Osteocyte (in vitro differentiated cells): ENCODE results near the gene DNAJB14. TPM values are rescaled to one million over a fixed set of nuclear protein-coding genes. Genes with fewer than 3 reads are reported as not detected.
A peak's percentile ranks its signal among the peaks of the same experiment; 100 is the strongest.

ENCODE experiments used
- DNase-seq: peaks from one replicate; pipeline ENCODE4 v3.0.0; 2021; ENCODE audit warnings: mixed read lengths; ENCODE audit not compliant: unreplicated experiment; ENCODE audit errors: extremely low spot score
- H3K27ac Mint-ChIP-seq: one replicate; pipeline ENCODE4 v1.8.0; 2021; ENCODE audit warnings: mild to moderate bottlenecking, mixed read lengths; ENCODE audit not compliant: unreplicated experiment
- H3K27me3 Mint-ChIP-seq: one replicate; pipeline ENCODE4 v1.8.0; 2021; ENCODE audit warnings: mixed read lengths; ENCODE audit not compliant: unreplicated experiment
- H3K36me3 Mint-ChIP-seq: one replicate; pipeline ENCODE4 v1.8.0; 2021; ENCODE audit warnings: mixed read lengths; ENCODE audit not compliant: unreplicated experiment
- H3K4me1 Mint-ChIP-seq: one replicate; pipeline ENCODE4 v1.8.0; 2021; ENCODE audit warnings: mixed read lengths; ENCODE audit not compliant: unreplicated experiment
- H3K4me3 Mint-ChIP-seq: one replicate; pipeline ENCODE4 v1.8.0; 2021; ENCODE audit warnings: mild to moderate bottlenecking, moderate library complexity, mixed read lengths; ENCODE audit not compliant: unreplicated experiment
- H3K9me3 Mint-ChIP-seq: one replicate; pipeline ENCODE4 v1.8.0; 2021; ENCODE audit warnings: mixed read lengths; ENCODE audit not compliant: unreplicated experiment
- total RNA-seq: library from RNA; stranded (reverse); gene quantifications from 2 replicates; pipeline ENCODE4 v1.2.1, GENCODE V29; 2021
- TF ChIP-seq, protein P1 (sequence below): fragments of 200-600 bp; sonication (generic); IDR thresholded peaks from 2 replicates; pipeline ENCODE4 v1.5.0; 2021; ENCODE audit warnings: antibody characterized with exemption, mild to moderate bottlenecking, moderate library complexity

DNAJB14 gene
- total RNA-seq, 1 donor from 2014 or later, result 56.5 TPM

DNA sequence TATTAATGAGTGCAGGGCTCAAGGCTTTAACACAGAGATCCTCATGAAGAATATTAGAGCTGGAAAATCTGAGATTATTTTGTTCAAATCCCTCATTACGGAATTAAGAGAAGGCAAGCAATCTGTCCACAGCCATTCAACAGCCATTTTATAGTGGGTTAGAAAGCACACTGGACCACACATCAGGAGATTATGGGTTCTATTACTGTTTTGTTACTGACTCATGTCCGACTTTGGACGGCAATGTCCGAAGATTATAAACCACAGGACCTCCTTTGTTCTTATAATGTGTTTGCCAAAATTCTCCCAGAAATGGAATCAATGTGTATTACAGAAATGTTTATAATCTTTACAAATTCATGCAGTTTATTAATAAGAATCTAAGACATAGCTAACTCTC is 60.3 kb downstream of the DNAJB14 start:
- Mint-ChIP-seq H3K4me3 (no peak overlapping the region), H3K27me3 (no peaks in the 10 kb centered on the region), H3K27ac (no peak overlapping the region), H3K9me3 (no peaks in the 10 kb centered on the region), H3K4me1 (peaks cover 15% of the 10 kb centered on the region), H3K36me3 (peaks cover 21% of the 10 kb centered on the region)
- TF ChIP-seq, protein P1, sequence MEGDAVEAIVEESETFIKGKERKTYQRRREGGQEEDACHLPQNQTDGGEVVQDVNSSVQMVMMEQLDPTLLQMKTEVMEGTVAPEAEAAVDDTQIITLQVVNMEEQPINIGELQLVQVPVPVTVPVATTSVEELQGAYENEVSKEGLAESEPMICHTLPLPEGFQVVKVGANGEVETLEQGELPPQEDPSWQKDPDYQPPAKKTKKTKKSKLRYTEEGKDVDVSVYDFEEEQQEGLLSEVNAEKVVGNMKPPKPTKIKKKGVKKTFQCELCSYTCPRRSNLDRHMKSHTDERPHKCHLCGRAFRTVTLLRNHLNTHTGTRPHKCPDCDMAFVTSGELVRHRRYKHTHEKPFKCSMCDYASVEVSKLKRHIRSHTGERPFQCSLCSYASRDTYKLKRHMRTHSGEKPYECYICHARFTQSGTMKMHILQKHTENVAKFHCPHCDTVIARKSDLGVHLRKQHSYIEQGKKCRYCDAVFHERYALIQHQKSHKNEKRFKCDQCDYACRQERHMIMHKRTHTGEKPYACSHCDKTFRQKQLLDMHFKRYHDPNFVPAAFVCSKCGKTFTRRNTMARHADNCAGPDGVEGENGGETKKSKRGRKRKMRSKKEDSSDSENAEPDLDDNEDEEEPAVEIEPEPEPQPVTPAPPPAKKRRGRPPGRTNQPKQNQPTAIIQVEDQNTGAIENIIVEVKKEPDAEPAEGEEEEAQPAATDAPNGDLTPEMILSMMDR, result no peak
- DNase-seq, result no peak

DNA sequence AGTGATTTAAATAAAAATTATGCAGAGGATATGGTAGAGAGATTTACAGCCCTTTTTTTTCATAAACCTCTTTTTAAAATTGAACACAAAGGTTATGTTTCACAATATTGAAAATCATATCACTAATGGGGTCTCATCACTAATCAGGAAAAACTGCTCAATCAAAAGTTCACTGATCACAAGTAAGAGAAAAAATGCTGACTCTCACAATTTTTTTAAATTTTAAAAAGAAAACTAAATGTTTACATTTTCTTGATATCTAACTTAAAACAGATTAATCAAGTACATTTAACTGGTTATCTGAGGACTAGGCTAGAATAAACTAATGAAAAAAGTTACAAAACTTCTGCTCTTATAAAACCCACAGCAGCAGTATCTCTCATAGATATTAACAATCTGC is 60.7 kb downstream of the DNAJB14 start:
- H3K36me3 Mint-ChIP-seq, result peaks cover 23% of the 10 kb centered on the region
- no peaks in the 10 kb centered on the region for H3K9me3 Mint-ChIP-seq

DNA sequence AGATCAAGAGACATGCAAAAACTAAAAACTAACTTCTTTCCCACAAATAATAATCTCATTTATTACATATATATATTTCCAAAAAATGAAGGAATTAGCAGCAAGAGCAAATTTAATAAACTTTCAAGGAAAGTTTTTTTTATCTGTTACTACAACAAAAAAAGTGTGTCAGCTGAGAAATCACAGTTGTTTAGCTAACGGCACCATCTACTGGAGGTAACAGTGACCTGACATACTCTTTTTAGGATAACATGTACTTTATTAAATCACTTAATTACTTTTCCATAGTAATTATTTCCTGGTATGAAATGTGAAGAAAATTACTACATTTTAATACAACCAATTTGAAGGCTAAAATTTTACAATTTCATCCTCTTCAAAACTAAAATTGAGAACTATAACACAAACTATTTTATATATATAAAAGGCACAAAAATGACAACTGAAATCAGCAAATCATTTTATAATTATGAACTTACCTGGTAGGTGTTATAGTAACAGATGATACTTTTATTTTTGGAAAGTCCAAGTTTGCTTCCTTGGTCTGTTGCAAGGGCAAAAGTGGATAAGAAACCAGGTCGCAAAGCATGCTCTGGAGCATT is 61.3 kb downstream of the DNAJB14 start:
- H3K27ac Mint-ChIP-seq, result no peak overlapping the region
- H3K36me3 Mint-ChIP-seq, result peaks cover 25% of the 10 kb centered on the region
- H3K9me3 Mint-ChIP-seq, result no peaks in the 10 kb centered on the region
- H3K4me3 Mint-ChIP-seq, result no peak overlapping the region
- peaks cover 9% of the 10 kb centered on the region for H3K4me1 Mint-ChIP-seq
- DNase-seq, result no peak
- TF ChIP-seq, protein P1, result peak; percentile 58
- H3K27me3 Mint-ChIP-seq, result no peaks in the 10 kb centered on the region

More for the DNA sequence above, 60.7 kb downstream of the DNAJB14 start:
- H3K27me3 Mint-ChIP-seq, result no peaks in the 10 kb centered on the region
- peaks cover 10% of the 10 kb centered on the region for H3K4me1 Mint-ChIP-seq
- no peak overlapping the region for H3K27ac Mint-ChIP-seq
- TF ChIP-seq, protein P1, result no peak
- H3K4me3 Mint-ChIP-seq, result no peak overlapping the region
- no peak for DNase-seq

DNA sequence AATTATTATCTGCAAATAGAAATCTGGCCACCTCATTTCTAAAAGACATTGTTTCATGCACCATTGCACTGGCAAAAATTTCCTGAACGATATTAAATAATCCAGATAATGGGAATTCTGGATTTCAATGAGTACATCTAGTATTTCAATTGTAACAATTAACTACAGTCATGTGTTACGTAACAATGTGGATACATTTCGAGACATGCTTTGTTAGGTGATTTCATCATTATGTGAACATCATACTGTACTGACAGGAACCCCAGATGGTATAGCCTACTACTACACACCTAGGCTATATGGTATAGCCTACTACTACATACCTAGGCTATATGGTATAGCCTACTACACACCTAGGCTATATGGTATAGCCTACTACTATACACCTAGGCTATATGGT is 67.0 kb downstream of the DNAJB14 start:
- no peak overlapping the region for H3K4me3 Mint-ChIP-seq
- H3K36me3 Mint-ChIP-seq, result peaks cover 28% of the 10 kb centered on the region
- H3K27ac Mint-ChIP-seq, result no peak overlapping the region
- no peak for DNase-seq
- no peaks in the 10 kb centered on the region for H3K9me3 Mint-ChIP-seq
- H3K27me3 Mint-ChIP-seq, result no peaks in the 10 kb centered on the region
- H3K4me1 Mint-ChIP-seq, result no peaks in the 10 kb centered on the region
- TF ChIP-seq, protein P1, result no peak

DNA sequence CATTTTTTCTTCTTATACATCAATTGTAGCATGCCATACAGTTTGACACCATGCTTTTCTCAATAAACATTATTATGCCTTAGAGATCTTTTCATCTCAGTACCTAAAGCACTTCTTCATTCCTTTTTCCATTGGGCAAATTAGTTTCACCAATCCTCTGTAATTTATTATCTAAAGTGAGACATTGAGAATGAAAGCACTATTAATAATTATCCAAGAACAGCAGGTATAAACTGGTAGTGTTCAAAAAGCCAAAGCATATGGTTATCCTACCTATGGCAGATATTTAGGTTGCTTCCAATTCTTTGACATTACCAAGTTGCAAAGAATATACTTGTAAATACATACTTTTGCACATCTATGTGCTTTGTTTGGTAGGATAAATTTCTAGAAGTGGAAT is 67.8 kb downstream of the DNAJB14 start:
- Mint-ChIP-seq H3K36me3 (peaks cover 27% of the 10 kb centered on the region), H3K9me3 (no peaks in the 10 kb centered on the region), H3K27ac (no peak overlapping the region), H3K27me3 (no peaks in the 10 kb centered on the region), H3K4me1 (no peaks in the 10 kb centered on the region), H3K4me3 (no peak overlapping the region)
- TF ChIP-seq, protein P1, result no peak
- DNase-seq, result no peak
